GM23338 (cell line): ENCODE data around the gene MAP4K5. TPM values are rescaled to one million over a fixed set of nuclear protein-coding genes. Genes with fewer than 3 reads are reported as not detected.

Source experiments
- ATAC-seq: fragments of 200-7000 bp; cut with Tn5 transposase; 3 replicates; pipeline ENCODE4 v1.9.1; 2020
- DNase-seq: peaks from one replicate; pipeline ENCODE4 v3.0.0-alpha.2; 2015; ENCODE audit warnings: low spot score
- H2AFZ ChIP-seq: fragments of 200-600 bp; sonication (generic); 2 replicates; pipeline ENCODE4 v1.8.0; 2016; ENCODE audit warnings: antibody characterized with exemption, mild to moderate bottlenecking, moderate library complexity
- H3F3A ChIP-seq: fragments of 200-600 bp; sonication (generic); replicated peaks from 2 replicates; pipeline ENCODE4 v1.8.0; 2017; ENCODE audit warnings: antibody characterized with exemption, mixed run types, low read depth
- H3K27ac ChIP-seq: fragments of 200-600 bp; sonication (generic); 2 replicates; pipeline ENCODE4 v1.6.1; 2016; ENCODE audit warnings: low read depth
- H3K27me3 ChIP-seq: fragments of 200-600 bp; sonication (generic); 2 replicates; pipeline ENCODE4 v1.8.0; 2016; ENCODE audit warnings: mild to moderate bottlenecking, mixed run types, moderate library complexity; ENCODE audit not compliant: insufficient read depth
- H3K36me3 ChIP-seq: fragments of 200-600 bp; sonication (generic); 2 replicates; pipeline ENCODE4 v1.8.0; 2016; ENCODE audit warnings: mild to moderate bottlenecking; ENCODE audit not compliant: insufficient read depth
- H3K4me1 ChIP-seq: fragments of 200-600 bp; sonication (generic); 2 replicates; pipeline ENCODE4 v1.8.0; 2016; ENCODE audit warnings: mild to moderate bottlenecking, moderate library complexity; ENCODE audit not compliant: insufficient read depth
- H3K4me2 ChIP-seq: fragments of 200-600 bp; sonication (generic); 2 replicates; pipeline ENCODE4 v1.7.1; 2017; ENCODE audit warnings: mixed run types
- H3K4me3 ChIP-seq: fragments of 200-600 bp; sonication (generic); 2 replicates; pipeline ENCODE4 v1.6.1; 2016; ENCODE audit warnings: mixed run types
- H3K79me2 ChIP-seq: fragments of 200-600 bp; sonication (generic); replicated peaks from 2 replicates; pipeline ENCODE4 v1.8.0; 2017; ENCODE audit warnings: mild to moderate bottlenecking; ENCODE audit not compliant: insufficient read depth
- H3K9me2 ChIP-seq: fragments of 200-600 bp; sonication (generic); 2 replicates; pipeline ENCODE4 v1.8.0; 2017; ENCODE audit not compliant: insufficient read depth
- H4K20me1 ChIP-seq: fragments of 200-600 bp; sonication (generic); replicated peaks from 2 replicates; pipeline ENCODE4 v1.8.0; 2017; ENCODE audit warnings: mild to moderate bottlenecking; ENCODE audit not compliant: insufficient read depth
- H3K27ac Mint-ChIP-seq: 2 replicates; pipeline ENCODE4 v1.8.0; 2020; ENCODE audit warnings: inconsistent platforms, mild to moderate bottlenecking, moderate library complexity, mixed read lengths
- H3K27me3 Mint-ChIP-seq: 3 replicates; pipeline ENCODE4 v1.8.0; 2022; ENCODE audit warnings: low read depth, mild to moderate bottlenecking, moderate library complexity, mixed read lengths, inconsistent platforms; ENCODE audit not compliant: insufficient read depth, poor library complexity
- H3K36me3 Mint-ChIP-seq: 3 replicates; pipeline ENCODE4 v1.8.0; 2021; ENCODE audit warnings: low read depth, mild to moderate bottlenecking, inconsistent platforms, moderate library complexity, mixed read lengths
- H3K4me1 Mint-ChIP-seq: 3 replicates; pipeline ENCODE4 v1.8.0; 2020; ENCODE audit warnings: mild to moderate bottlenecking, inconsistent platforms, mixed read lengths
- H3K4me3 Mint-ChIP-seq: 3 replicates; pipeline ENCODE4 v1.8.0; 2021; ENCODE audit warnings: moderate library complexity, mild to moderate bottlenecking, inconsistent platforms, mixed read lengths
- H3K9me3 Mint-ChIP-seq: 3 replicates; pipeline ENCODE4 v1.8.0; 2020; ENCODE audit warnings: moderate library complexity, mild to moderate bottlenecking, inconsistent platforms, mixed read lengths
- CREB1 ChIP-seq: fragments of 250-450 bp; sonication (Bioruptor Pico); IDR thresholded peaks from 2 replicates; pipeline ENCODE4 v1.5.0; 2020; ENCODE audit warnings: low read depth, mild to moderate bottlenecking, moderate library complexity
- CTCF ChIP-seq, 2 experiments: fragments of 200-600 bp in 1 of 2; sonication (generic) in 1 of 2; conservative IDR thresholded peaks; 2 replicates each; pipeline versions ENCODE4 v1.5.1 to v1.6.1; 2016 to 2017; ENCODE audit warnings: antibody characterized with exemption in 2 of 2, low read depth in 2 of 2, mild to moderate bottlenecking in 2 of 2, moderate library complexity in 1 of 2
- ETS1 ChIP-seq: IDR thresholded peaks from 2 replicates; pipeline ENCODE4 v1.6.1; 2016; ENCODE audit warnings: antibody characterized with exemption
- EZH2 ChIP-seq: fragments of 200-600 bp; sonication (generic); IDR thresholded peaks from one replicate; pipeline ENCODE4 v1.8.0; 2017; ENCODE audit warnings: antibody characterized with exemption, mild to moderate bottlenecking, low read depth; ENCODE audit not compliant: unreplicated experiment
- EZH2phosphoT487 ChIP-seq: fragments of 200-600 bp; sonication (generic); IDR thresholded peaks from one replicate; pipeline ENCODE4 v1.8.1; 2018; ENCODE audit warnings: antibody characterized with exemption; ENCODE audit not compliant: unreplicated experiment
- JUNB ChIP-seq: IDR thresholded peaks from one replicate; pipeline ENCODE4 v1.6.1; 2016; ENCODE audit warnings: antibody characterized with exemption; ENCODE audit not compliant: unreplicated experiment
- NANOG ChIP-seq: IDR thresholded peaks from 2 replicates; pipeline ENCODE4 v1.6.1; 2016; ENCODE audit warnings: antibody characterized with exemption, borderline replicate concordance
- POLR2AphosphoS5 ChIP-seq: IDR thresholded peaks from 2 replicates; pipeline ENCODE4 v1.6.1; 2016; ENCODE audit warnings: antibody characterized with exemption, low read depth
- REST ChIP-seq: IDR thresholded peaks from one replicate; pipeline ENCODE4 v1.6.1; 2018; ENCODE audit warnings: antibody characterized with exemption; ENCODE audit not compliant: unreplicated experiment
- STAT1 ChIP-seq: IDR thresholded peaks from one replicate; pipeline ENCODE4 v1.6.1; 2016; ENCODE audit warnings: antibody characterized with exemption; ENCODE audit not compliant: unreplicated experiment
- ZNF114 ChIP-seq: fragments of 250-450 bp; sonication (Bioruptor Pico); IDR thresholded peaks from 2 replicates; pipeline ENCODE4 v1.5.0; 2020; ENCODE audit warnings: mild to moderate bottlenecking, moderate library complexity
- ZNF331 ChIP-seq: fragments of 250-450 bp; sonication (Bioruptor Pico); IDR thresholded peaks from 2 replicates; pipeline ENCODE4 v1.5.0; 2020; ENCODE audit warnings: low read depth, mild to moderate bottlenecking, moderate library complexity
- polyA plus RNA-seq: library from polyadenylated mRNA; unstranded; fragments of >200 nt; fragmentation: Nextera tagmentation; extraction: Ambion mirVana; gene quantifications from 2 replicates; pipeline ENCODE4 v1.2.1, GENCODE V29; 2016
- total RNA-seq: library from RNA; depleted of rRNA; stranded (reverse); fragments of >200 nt; shearing (Covaris generic); gene quantifications from 2 replicates; pipeline ENCODE4 v1.2.3, GENCODE V29; 2014

The MAP4K5 gene
- total and polyA plus RNA-seq, 2 experiments from 2014 or later, result 71.4 to 74.6 TPM

DNA sequence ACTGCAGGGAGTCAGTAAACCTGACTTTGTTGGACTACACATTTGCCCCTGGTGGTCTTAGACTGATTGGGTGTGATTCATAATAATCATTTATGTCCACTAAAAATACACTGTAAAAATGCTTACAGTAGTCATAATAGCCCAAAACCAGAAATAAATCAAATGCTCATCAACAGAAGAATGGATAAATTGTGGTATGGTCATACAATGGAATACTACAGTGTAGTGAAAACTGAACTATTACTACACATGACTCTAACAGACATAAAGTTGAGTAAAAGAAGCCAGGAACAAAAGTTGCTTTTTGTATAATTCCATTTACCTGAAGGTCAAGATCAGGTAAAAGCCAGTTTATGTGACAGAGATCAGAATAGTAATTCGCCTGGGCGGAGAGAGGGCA, 78.5 kb downstream of the MAP4K5 start:
- no peaks in the 10 kb centered on the region for H3K9me2 ChIP-seq
- H3K27me3 ChIP-seq, result no peaks in the 10 kb centered on the region
- no peaks in the 10 kb centered on the region; the same call in 2 of the 3 replicates for H3K9me3 Mint-ChIP-seq
- H3K36me3 ChIP-seq, result peaks cover 7% of the 10 kb centered on the region; the same call in 1 of the 2 replicates
- H2AFZ ChIP-seq, result no peak overlapping the region
- H4K20me1 ChIP-seq, result no peaks in the 10 kb centered on the region
- H3K27ac ChIP-seq, result no peak overlapping the region
- no peaks in the 10 kb centered on the region for H3F3A ChIP-seq
- TF ChIP-seq POLR2AphosphoS5, result no peak
- no peak for TF ChIP-seq ZNF331 (CRISPR knock-in tag)
- no peak for TF ChIP-seq STAT1
- no peak for TF ChIP-seq NANOG
- H3K4me2 ChIP-seq, result no peak overlapping the region
- peaks cover 29% of the 10 kb centered on the region for H3K36me3 Mint-ChIP-seq
- H3K4me1 ChIP-seq, result peaks cover 6% of the 10 kb centered on the region
- ATAC-seq (no peak), DNase-seq (no peak)
- peaks cover 1% of the 10 kb centered on the region; the same call in 1 of the 3 replicates for H3K4me1 Mint-ChIP-seq
- no peak overlapping the region for H3K4me3 Mint-ChIP-seq
- no peak overlapping the region for H3K27ac Mint-ChIP-seq
- no peaks in the 10 kb centered on the region for H3K79me2 ChIP-seq
- no peak overlapping the region for H3K4me3 ChIP-seq
- H3K27me3 Mint-ChIP-seq, result no peaks in the 10 kb centered on the region

DNA sequence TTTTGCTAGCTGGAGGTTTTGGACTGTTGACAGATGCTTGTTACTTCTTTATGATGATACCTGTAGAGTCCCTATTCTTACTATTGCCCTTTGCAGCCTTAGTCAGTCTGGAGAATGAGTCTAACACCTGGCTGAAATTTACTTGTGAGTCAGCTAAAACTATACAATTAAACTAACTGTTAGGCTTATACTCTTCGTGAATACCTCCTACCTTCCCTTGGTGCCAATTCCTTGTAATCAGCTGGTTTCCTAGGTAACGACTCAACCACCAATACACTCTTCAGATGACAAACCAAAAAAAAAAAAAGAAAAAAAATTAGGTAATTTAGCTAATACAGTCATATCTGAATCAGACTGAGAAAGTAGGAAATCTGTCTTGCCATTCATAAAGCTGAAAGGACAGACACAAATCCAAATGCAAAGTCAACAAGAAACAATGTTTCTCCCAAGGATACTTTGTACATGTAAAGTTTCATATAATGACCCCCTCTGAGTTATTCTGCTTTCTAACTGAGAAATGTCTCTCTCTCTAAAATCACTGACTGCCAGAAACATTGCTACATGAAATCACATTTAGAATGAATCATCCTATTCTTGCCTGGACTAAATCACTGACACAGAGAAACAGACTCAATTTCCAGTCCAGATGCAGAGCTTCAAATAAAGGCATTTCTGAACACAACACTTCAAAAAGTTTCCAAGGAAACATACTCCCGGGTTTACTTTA, 79.2 kb downstream of the MAP4K5 start:
- Mint-ChIP-seq H3K36me3 (peaks cover 29% of the 10 kb centered on the region), H3K9me3 (no peaks in the 10 kb centered on the region; the same call in 2 of the 3 replicates), H3K4me3 (no peak overlapping the region), H3K27me3 (no peaks in the 10 kb centered on the region), H3K27ac (no peak overlapping the region), H3K4me1 (peaks cover 5% of the 10 kb centered on the region)
- peaks cover 7% of the 10 kb centered on the region; the same call in 1 of the 2 replicates for H3K36me3 ChIP-seq
- no peak for ATAC-seq
- peaks cover 10% of the 10 kb centered on the region for H3K4me1 ChIP-seq
- no peaks in the 10 kb centered on the region for H4K20me1 ChIP-seq
- no peaks in the 10 kb centered on the region for H3F3A ChIP-seq
- no peak overlapping the region for H3K4me2 ChIP-seq
- H3K4me3 ChIP-seq, result no peak overlapping the region
- H2AFZ ChIP-seq, result no peak overlapping the region
- H3K79me2 ChIP-seq, result no peaks in the 10 kb centered on the region
- DNase-seq, result no peak
- H3K27me3 ChIP-seq, result no peaks in the 10 kb centered on the region
- no peak overlapping the region for H3K27ac ChIP-seq
- no peaks in the 10 kb centered on the region for H3K9me2 ChIP-seq
- TF ChIP-seq NANOG (no peak), JUNB (no peak), POLR2AphosphoS5 (no peak), ZNF114 (CRISPR knock-in tag) (no peak), REST (no peak), EZH2phosphoT487 (no peak), CTCF (conservative IDR thresholded peaks at IDR 0.05; ENCODE audit: low read depth in 2 of 2) (no peak), STAT1 (no peak), CREB1 (no peak), ETS1 (no peak), EZH2 (no peak), ZNF331 (CRISPR knock-in tag) (no peak)
